ENCODE data around the gene EHD4.

The EHD4 gene

GRCh38 chr15:41967506-41968206 lies 4.7 kb downstream of the EHD4 start:
- Histone ChIP-seq H3K9me2 (replicated peaks; ENCODE audit: low read depth, low read length) (no peaks in the 10 kb centered on the region), H3K9me3 (ENCODE audit: insufficient read depth, low read depth, low read length) (no peaks in the 10 kb centered on the region), H3K27me3 (ENCODE audit: insufficient read depth, low read length, poor library complexity, severe bottlenecking) (no peaks in the 10 kb centered on the region), H4K20me1 (ENCODE audit: insufficient read depth, low read length, poor library complexity, severe bottlenecking) (peaks cover 7% of the 10 kb centered on the region), H3K9ac (ENCODE audit: low read depth, low read length, poor library complexity, severe bottlenecking) (no peak overlapping the region), H3K4me1 (ENCODE audit: insufficient read depth, low read length, poor library complexity, severe bottlenecking) (peaks cover 18% of the 10 kb centered on the region), H3K4me2 (ENCODE audit: low read depth, low read length, poor library complexity, severe bottlenecking) (no peak overlapping the region), H3F3A (ENCODE audit: low read depth) (no peaks in the 10 kb centered on the region; the same call in 1 of the 2 replicates), H2AFZ (ENCODE audit: low read length) (no peak overlapping the region), H3K4me3 (ENCODE audit: low read length, poor library complexity, severe bottlenecking) (no peak overlapping the region), H3K36me3 (ENCODE audit: insufficient read depth, low read length) (no peaks in the 10 kb centered on the region), H3K79me2 (ENCODE audit: insufficient read depth, low read length) (no peaks in the 10 kb centered on the region)
- TF ChIP-seq EZH2phosphoT487 (IDR thresholded peaks at IDR 0.05; ENCODE audit: borderline replicate concordance) = no peak

- H3F3A ChIP-seq (ENCODE audit: low read depth) = no peaks in the 10 kb centered on the region; the same call in 1 of the 2 replicates
- H3K9ac ChIP-seq (ENCODE audit: low read depth, low read length, poor library complexity, severe bottlenecking) = no peak overlapping the region
- TF ChIP-seq EZH2phosphoT487 (IDR thresholded peaks at IDR 0.05; ENCODE audit: borderline replicate concordance) = no peak
- TF ChIP-seq CTCF (conservative IDR thresholded peaks at IDR 0.05; ENCODE audit: low read length) = no peak
- H3K9me2 ChIP-seq (replicated peaks; ENCODE audit: low read depth, low read length) = no peaks in the 10 kb centered on the region
- no peaks in the 10 kb centered on the region for H3K9me3 ChIP-seq (ENCODE audit: insufficient read depth, low read depth, low read length)
- H3K4me2 ChIP-seq (ENCODE audit: low read depth, low read length, poor library complexity, severe bottlenecking) = no peak overlapping the region
- no peaks in the 10 kb centered on the region for H3K79me2 ChIP-seq (ENCODE audit: insufficient read depth, low read length)
- H3K27me3 ChIP-seq (ENCODE audit: insufficient read depth, low read length, poor library complexity, severe bottlenecking) = no peaks in the 10 kb centered on the region
- H3K4me3 ChIP-seq (ENCODE audit: low read length, poor library complexity, severe bottlenecking) = no peak overlapping the region
- H3K36me3 ChIP-seq (ENCODE audit: insufficient read depth, low read length) = no peaks in the 10 kb centered on the region
- H2AFZ ChIP-seq (ENCODE audit: low read length) = no peak overlapping the region
- H3K4me1 ChIP-seq (ENCODE audit: insufficient read depth, low read length, poor library complexity, severe bottlenecking) = peaks cover 18% of the 10 kb centered on the region
- H4K20me1 ChIP-seq (ENCODE audit: insufficient read depth, low read length, poor library complexity, severe bottlenecking) = peaks cover 7% of the 10 kb centered on the region
These were observed 5.4 kb downstream of the EHD4 start for GRCh38 chr15:41966920-41967465.

GRCh38 chr15:41966414-41966812 lies 5.9 kb downstream of the EHD4 start:
- no peak overlapping the region for H3K4me2 ChIP-seq (ENCODE audit: low read depth, low read length, poor library complexity, severe bottlenecking)
- H3K9ac ChIP-seq (ENCODE audit: low read depth, low read length, poor library complexity, severe bottlenecking) = no peak overlapping the region
- H2AFZ ChIP-seq (ENCODE audit: low read length) = no peak overlapping the region
- TF ChIP-seq CTCF (conservative IDR thresholded peaks at IDR 0.05; ENCODE audit: low read length) = no peak
- no peak for TF ChIP-seq EZH2phosphoT487 (IDR thresholded peaks at IDR 0.05; ENCODE audit: borderline replicate concordance)
- no peak overlapping the region for H3K4me3 ChIP-seq (ENCODE audit: low read length, poor library complexity, severe bottlenecking)
- H3F3A ChIP-seq (ENCODE audit: low read depth) = no peaks in the 10 kb centered on the region; the same call in 1 of the 2 replicates
- H3K79me2 ChIP-seq (ENCODE audit: insufficient read depth, low read length) = no peaks in the 10 kb centered on the region
- no peaks in the 10 kb centered on the region for H3K36me3 ChIP-seq (ENCODE audit: insufficient read depth, low read length)
- H3K9me2 ChIP-seq (replicated peaks; ENCODE audit: low read depth, low read length) = no peaks in the 10 kb centered on the region
- H4K20me1 ChIP-seq (ENCODE audit: insufficient read depth, low read length, poor library complexity, severe bottlenecking) = peaks cover 7% of the 10 kb centered on the region
- no peaks in the 10 kb centered on the region for H3K9me3 ChIP-seq (ENCODE audit: insufficient read depth, low read depth, low read length)
- no peaks in the 10 kb centered on the region for H3K27me3 ChIP-seq (ENCODE audit: insufficient read depth, low read length, poor library complexity, severe bottlenecking)
- peaks cover 14% of the 10 kb centered on the region for H3K4me1 ChIP-seq (ENCODE audit: insufficient read depth, low read length, poor library complexity, severe bottlenecking)

All from Loucy (cell line).